Measurements from ENCODE around the gene IKBKE. TPM values are rescaled to one million over a fixed set of nuclear protein-coding genes. Genes with fewer than 3 reads are reported as not detected.

The IKBKE gene
- polyA plus RNA-seq, 1 donor (not counting 4 experiments of a cell fraction or from before 2014, with no cell fraction given) = 8.9 TPM

GRCh38 chr1:206538086-206538770 is 68.0 kb downstream of the IKBKE start:
- Histone ChIP-seq H3K4me3 (ENCODE audit: control insufficient read depth in 2 of 3, extremely low read depth in 1 of 3, insufficient read depth in 2 of 3, low read depth in 1 of 3, low read length in 3 of 3) (no peak overlapping the region), H3K36me3 (ENCODE audit: control insufficient read depth in 2 of 2, extremely low read depth in 1 of 2, insufficient read depth in 2 of 2, low read length in 2 of 2) (peaks cover 1 to 3% of the 10 kb centered on the region in 2 experiments), H3K4me2 (ENCODE audit: control insufficient read depth, extremely low read depth, insufficient read depth, low read depth, low read length) (no peak overlapping the region), H3K9ac (ENCODE audit: control insufficient read depth, extremely low read depth, insufficient read depth, low read length) (no peak overlapping the region), H3K9me3 (ENCODE audit: control insufficient read depth, low read depth, low read length) (no peaks in the 10 kb centered on the region), H3K79me2 (ENCODE audit: control insufficient read depth, insufficient read depth, low read length) (no peaks in the 10 kb centered on the region), H3K27ac (ENCODE audit: control insufficient read depth, insufficient read depth, low read length) (no peak overlapping the region), H3K27me3 (ENCODE audit: control insufficient read depth, extremely low read depth, insufficient read depth, low read length) (no peaks in the 10 kb centered on the region), H2AFZ (ENCODE audit: control insufficient read depth, low read length) (no peak overlapping the region), H3K9me1 (ENCODE audit: control insufficient read depth, extremely low read depth, insufficient read depth, low read length) (no peaks in the 10 kb centered on the region), H3K4me1 (ENCODE audit: control insufficient read depth, extremely low read depth, insufficient read depth, low read length) (peaks cover 3% of the 10 kb centered on the region), H4K20me1 (ENCODE audit: control insufficient read depth, extremely low read depth, insufficient read depth, low read length) (no peaks in the 10 kb centered on the region)
- TF ChIP-seq EZH2 (IDR thresholded peaks at IDR 0.05; ENCODE audit: low read length) = no peak
- FAIRE-seq = no peak
- DNase-seq (ENCODE audit: low read depth, low spot score) = no peak
- dilution Hi-C loops (cut with MboI; ENCODE audit: extremely low pct_ligation_motif_present, low sequenced_read_pairs) = no loop called here

- no peaks in the 10 kb centered on the region for H3K79me2 ChIP-seq (ENCODE audit: control insufficient read depth, insufficient read depth, low read length)
- no peak overlapping the region for H3K27ac ChIP-seq (ENCODE audit: control insufficient read depth, insufficient read depth, low read length)
- no peak overlapping the region for H3K4me2 ChIP-seq (ENCODE audit: control insufficient read depth, extremely low read depth, insufficient read depth, low read depth, low read length)
- H3K9me3 ChIP-seq (ENCODE audit: control insufficient read depth, low read depth, low read length) = no peaks in the 10 kb centered on the region
- no peak for DNase-seq (ENCODE audit: low read depth, low spot score)
- H3K9me1 ChIP-seq (ENCODE audit: control insufficient read depth, extremely low read depth, insufficient read depth, low read length) = no peaks in the 10 kb centered on the region
- no peak overlapping the region for H2AFZ ChIP-seq (ENCODE audit: control insufficient read depth, low read length)
- H3K36me3 ChIP-seq (ENCODE audit: control insufficient read depth in 2 of 2, extremely low read depth in 1 of 2, insufficient read depth in 2 of 2, low read length in 2 of 2) = peaks cover 1 to 3% of the 10 kb centered on the region in 2 experiments
- no peak overlapping the region for H3K4me3 ChIP-seq (ENCODE audit: control insufficient read depth in 2 of 3, extremely low read depth in 1 of 3, insufficient read depth in 2 of 3, low read depth in 1 of 3, low read length in 3 of 3)
- no peaks in the 10 kb centered on the region for H4K20me1 ChIP-seq (ENCODE audit: control insufficient read depth, extremely low read depth, insufficient read depth, low read length)
- H3K27me3 ChIP-seq (ENCODE audit: control insufficient read depth, extremely low read depth, insufficient read depth, low read length) = no peaks in the 10 kb centered on the region
- dilution Hi-C loops (cut with MboI; ENCODE audit: extremely low pct_ligation_motif_present, low sequenced_read_pairs) = no loop called here
- FAIRE-seq = no peak
- no peak overlapping the region for H3K9ac ChIP-seq (ENCODE audit: control insufficient read depth, extremely low read depth, insufficient read depth, low read length)
- peaks cover 3% of the 10 kb centered on the region for H3K4me1 ChIP-seq (ENCODE audit: control insufficient read depth, extremely low read depth, insufficient read depth, low read length)
- no peak for TF ChIP-seq CTCF (optimal IDR thresholded peaks at IDR 0.05 in 1 of 3, IDR thresholded peaks at IDR 0.05 in 1 of 3, conservative IDR thresholded peaks at IDR 0.05 in 1 of 3; ENCODE audit: extremely low read depth in 1 of 3, insufficient read depth in 2 of 3, low read length in 3 of 3)
- TF ChIP-seq EZH2 (IDR thresholded peaks at IDR 0.05; ENCODE audit: low read length) = no peak
Measured at GRCh38 chr1:206538901-206539640, 68.8 kb downstream of the IKBKE start.

Data from keratinocyte (primary cell).